ENCODE measurements around the gene UBE2G2. TPM values are rescaled to one million over a fixed set of nuclear protein-coding genes. Genes with fewer than 3 reads are reported as not detected.

UBE2G2 gene
- total RNA-seq, 1 donor from 2014 or later: 111 TPM

DNA sequence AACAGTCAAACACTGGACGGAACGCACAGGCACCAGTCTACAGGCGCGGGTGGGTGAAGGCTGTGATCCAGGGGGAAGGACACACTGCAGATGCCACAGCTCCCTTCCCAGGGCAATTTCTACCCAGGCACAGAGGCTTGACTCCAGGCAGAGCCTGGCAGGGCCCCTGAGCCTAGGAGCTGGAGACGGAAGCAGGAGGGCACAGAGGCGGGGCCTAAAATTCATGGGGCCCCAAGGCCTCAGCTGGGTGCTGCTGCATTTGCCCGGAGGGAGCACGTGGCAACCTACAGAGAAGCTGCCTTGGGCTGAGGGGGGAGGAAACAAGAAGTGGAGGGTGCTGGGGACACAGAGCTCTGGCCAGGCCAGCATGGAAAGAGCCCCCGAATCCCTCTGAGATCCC lies 41.2 kb downstream of the UBE2G2 start:
- no peak overlapping the region for H3K4me3 Mint-ChIP-seq
- no peaks in the 10 kb centered on the region for H3K9me3 Mint-ChIP-seq
- H3K36me3 Mint-ChIP-seq (ENCODE audit: low read depth): peaks cover 2% of the 10 kb centered on the region
- H3K27me3 Mint-ChIP-seq (ENCODE audit: low read depth): no peaks in the 10 kb centered on the region
- H3K27ac Mint-ChIP-seq (ENCODE audit: unreplicated experiment): no peak overlapping the region
- no peaks in the 10 kb centered on the region for H3K4me1 Mint-ChIP-seq
- TF ChIP-seq, protein P1, sequence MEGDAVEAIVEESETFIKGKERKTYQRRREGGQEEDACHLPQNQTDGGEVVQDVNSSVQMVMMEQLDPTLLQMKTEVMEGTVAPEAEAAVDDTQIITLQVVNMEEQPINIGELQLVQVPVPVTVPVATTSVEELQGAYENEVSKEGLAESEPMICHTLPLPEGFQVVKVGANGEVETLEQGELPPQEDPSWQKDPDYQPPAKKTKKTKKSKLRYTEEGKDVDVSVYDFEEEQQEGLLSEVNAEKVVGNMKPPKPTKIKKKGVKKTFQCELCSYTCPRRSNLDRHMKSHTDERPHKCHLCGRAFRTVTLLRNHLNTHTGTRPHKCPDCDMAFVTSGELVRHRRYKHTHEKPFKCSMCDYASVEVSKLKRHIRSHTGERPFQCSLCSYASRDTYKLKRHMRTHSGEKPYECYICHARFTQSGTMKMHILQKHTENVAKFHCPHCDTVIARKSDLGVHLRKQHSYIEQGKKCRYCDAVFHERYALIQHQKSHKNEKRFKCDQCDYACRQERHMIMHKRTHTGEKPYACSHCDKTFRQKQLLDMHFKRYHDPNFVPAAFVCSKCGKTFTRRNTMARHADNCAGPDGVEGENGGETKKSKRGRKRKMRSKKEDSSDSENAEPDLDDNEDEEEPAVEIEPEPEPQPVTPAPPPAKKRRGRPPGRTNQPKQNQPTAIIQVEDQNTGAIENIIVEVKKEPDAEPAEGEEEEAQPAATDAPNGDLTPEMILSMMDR (conservative IDR thresholded peaks at IDR 0.05): no peak
- DNase-seq (ENCODE audit: low read depth, low spot score): no peak

DNA sequence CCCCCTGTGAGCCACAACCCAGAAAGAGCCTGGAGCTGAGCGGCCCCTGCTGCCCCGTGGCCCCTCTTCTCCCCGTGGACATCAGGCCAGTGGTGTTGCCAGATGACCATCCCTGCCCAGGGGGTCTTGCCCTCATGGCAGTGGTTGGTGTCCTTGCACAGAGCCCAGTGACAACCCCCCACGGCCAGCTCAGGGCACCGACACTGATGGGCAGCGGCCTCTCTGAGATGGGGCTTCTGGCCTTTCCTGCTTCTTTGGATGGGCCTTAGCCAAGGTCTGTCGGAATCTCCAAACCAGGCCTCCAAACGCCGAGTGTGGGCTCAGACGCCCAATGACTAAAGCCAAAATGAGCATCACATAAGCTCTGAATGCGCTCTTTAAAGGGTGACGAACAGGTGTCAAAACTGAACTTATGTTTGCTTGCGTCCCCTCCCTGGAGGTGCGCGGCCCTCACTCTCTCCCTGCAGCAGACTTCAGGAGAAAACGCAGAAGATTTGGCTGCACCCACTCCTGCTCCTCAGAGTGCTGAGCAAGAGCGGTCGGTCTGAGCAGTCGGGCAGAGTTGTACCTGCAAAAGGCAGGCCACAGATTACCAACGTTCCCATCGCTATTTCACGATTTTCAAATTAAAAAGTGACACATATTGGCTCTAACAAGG lies 41.9 kb downstream of the UBE2G2 start:
- no peak for DNase-seq (ENCODE audit: low read depth, low spot score)
- Mint-ChIP-seq H3K4me1 (no peaks in the 10 kb centered on the region), H3K36me3 (ENCODE audit: low read depth) (peaks cover 2% of the 10 kb centered on the region), H3K4me3 (no peak overlapping the region), H3K27me3 (ENCODE audit: low read depth) (no peaks in the 10 kb centered on the region), H3K27ac (ENCODE audit: unreplicated experiment) (no peak overlapping the region), H3K9me3 (no peaks in the 10 kb centered on the region)
- TF ChIP-seq, protein P1 (conservative IDR thresholded peaks at IDR 0.05): no peak

DNA sequence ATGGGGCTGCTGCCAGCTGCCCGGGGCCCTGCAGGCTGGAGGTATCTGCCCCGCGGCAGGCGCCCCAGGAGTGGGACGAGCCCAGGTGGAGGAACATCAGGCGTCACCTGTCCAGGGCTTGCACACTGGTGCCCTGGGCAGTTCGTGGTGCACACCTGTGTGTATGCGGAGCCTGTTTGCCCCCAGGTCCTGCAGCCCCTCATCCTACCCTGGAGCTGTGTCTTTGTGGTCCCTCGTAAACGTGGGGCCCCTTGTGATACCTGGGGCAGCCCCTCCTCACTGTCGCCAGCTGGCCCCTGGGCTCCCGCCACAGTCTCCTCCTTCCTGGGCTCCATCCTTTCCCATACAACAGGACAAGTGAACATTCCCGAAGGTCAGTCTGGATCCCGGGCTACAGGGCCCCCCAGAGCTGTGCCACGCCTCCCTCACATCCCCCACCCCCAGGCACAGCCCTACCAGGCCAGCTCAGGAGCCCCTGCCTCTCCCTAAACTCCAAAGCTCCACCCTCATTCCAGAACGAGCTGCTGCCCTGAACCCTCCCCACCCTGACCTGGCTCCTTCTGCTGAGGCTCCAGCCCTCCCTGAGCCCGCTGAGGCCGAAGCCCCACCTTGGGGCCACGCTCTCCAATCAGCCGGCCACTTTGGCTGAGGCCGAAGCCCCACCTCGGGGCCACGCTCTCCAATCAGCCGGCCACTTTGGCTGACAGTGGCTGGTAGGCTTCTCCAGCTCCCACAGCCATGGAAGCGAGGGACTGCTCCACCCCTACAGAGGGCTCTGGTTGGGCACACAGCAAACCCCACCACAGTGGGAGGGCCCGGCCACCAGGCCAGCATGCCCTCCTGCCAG lies 42.6 kb downstream of the UBE2G2 start:
- no peaks in the 10 kb centered on the region for H3K9me3 Mint-ChIP-seq
- H3K4me3 Mint-ChIP-seq: no peak overlapping the region
- no peaks in the 10 kb centered on the region for H3K4me1 Mint-ChIP-seq
- TF ChIP-seq, protein P1 (conservative IDR thresholded peaks at IDR 0.05): no peak
- DNase-seq (ENCODE audit: low read depth, low spot score): no peak
- H3K27me3 Mint-ChIP-seq (ENCODE audit: low read depth): no peaks in the 10 kb centered on the region
- H3K36me3 Mint-ChIP-seq (ENCODE audit: low read depth): peaks cover 2% of the 10 kb centered on the region
- H3K27ac Mint-ChIP-seq (ENCODE audit: unreplicated experiment): no peak overlapping the region

DNA sequence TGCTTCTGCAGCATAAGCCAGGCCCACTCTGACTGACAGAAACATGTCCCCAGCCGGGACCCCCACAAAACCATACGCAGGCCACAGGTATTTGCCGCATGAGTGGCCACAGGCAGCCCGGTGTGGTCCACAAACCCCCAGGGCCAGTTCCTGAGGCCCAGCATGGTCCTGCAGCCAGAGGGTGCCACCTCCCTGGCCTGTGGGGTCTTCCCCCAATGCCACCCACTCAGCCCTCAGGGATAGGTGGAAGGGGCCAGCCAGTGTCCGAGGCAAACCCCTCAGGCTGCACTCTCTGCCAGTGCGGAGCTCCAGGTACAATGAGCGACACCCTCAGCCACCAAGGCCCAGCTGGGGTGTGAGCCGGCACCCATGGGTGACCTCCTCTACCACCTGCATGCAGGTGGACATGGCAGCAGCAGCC lies 43.5 kb downstream of the UBE2G2 start:
- Mint-ChIP-seq H3K27me3 (ENCODE audit: low read depth) (no peaks in the 10 kb centered on the region), H3K27ac (ENCODE audit: unreplicated experiment) (no peak overlapping the region), H3K4me3 (no peak overlapping the region), H3K4me1 (no peaks in the 10 kb centered on the region), H3K36me3 (ENCODE audit: low read depth) (peaks cover 2% of the 10 kb centered on the region), H3K9me3 (no peaks in the 10 kb centered on the region)
- no peak for DNase-seq (ENCODE audit: low read depth, low spot score)
- TF ChIP-seq, protein P1 (conservative IDR thresholded peaks at IDR 0.05): no peak

DNA sequence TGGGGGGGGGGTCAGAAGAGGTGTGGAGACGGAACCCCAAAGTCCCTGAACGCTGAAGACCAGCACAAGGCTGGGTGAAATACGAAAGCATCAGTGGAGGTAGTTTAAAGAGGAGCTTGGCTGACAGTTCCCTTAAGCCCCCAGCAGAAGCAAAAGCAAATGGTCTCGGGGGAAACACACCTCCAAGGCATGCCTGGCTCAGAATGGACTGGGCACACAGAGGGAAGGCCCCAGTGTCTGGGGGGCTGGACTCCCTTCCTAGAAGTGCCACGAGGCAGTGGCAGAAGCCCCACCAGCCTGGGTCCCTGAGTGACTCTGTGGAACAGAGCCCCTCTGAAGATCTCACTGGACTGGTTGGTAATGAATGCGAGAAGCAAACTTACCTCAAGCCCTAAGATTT lies 43.9 kb downstream of the UBE2G2 start:
- TF ChIP-seq, protein P1 (conservative IDR thresholded peaks at IDR 0.05): no peak
- Mint-ChIP-seq H3K4me3 (no peak overlapping the region), H3K4me1 (no peaks in the 10 kb centered on the region), H3K9me3 (no peaks in the 10 kb centered on the region), H3K36me3 (ENCODE audit: low read depth) (peaks cover 2% of the 10 kb centered on the region), H3K27ac (ENCODE audit: unreplicated experiment) (no peak overlapping the region), H3K27me3 (ENCODE audit: low read depth) (no peaks in the 10 kb centered on the region)
- no peak for DNase-seq (ENCODE audit: low read depth, low spot score)
